A549 (cell line): ENCODE measurements around the gene FJX1. TPM values are rescaled to one million over a fixed set of nuclear protein-coding genes. Genes with fewer than 3 reads are reported as not detected.

Experiments
- ATAC-seq, 2 experiments: fragments of 200-7000 bp in 1 of 2; fragments of >200 bp in 1 of 2; cut with Nextera tagmentation in 1 of 2; cut with Tn5 transposase in 1 of 2; 3 replicates each; pipeline versions ENCODE4 v1.8.0 to v1.9.1; 2018 to 2020; ENCODE audit warnings: mild to moderate bottlenecking in 1 of 2, moderate library complexity in 1 of 2
- CTCF ChIA-PET: fragments of 300-600 bp; sonication (Branson Sonifier 250); formaldehyde crosslinking; extraction: SDS; loops from one replicate; lab custom pipeline; 2021; ENCODE audit warnings: antibody characterized with exemption, inconsistent platforms; lab: Yijun Ruan, JAX
- POLR2A ChIA-PET: fragments of 350-600 bp; formaldehyde crosslinking; extraction: SDS; loops from one replicate; lab custom pipeline; 2021; ENCODE audit warnings: antibody characterized with exemption, inconsistent platforms; lab: Yijun Ruan, JAX
- DNase-seq, 2 experiments: peaks; one replicate each; pipeline versions ENCODE4 v3.0.0 to v3.0.0-alpha.2; 2011 to 2016; ENCODE audit warnings: low read depth in 1 of 2, low spot score in 1 of 2
- FAIRE-seq: peaks from 2 replicates; lab custom pipeline; 2011; peaks lifted over from hg19 to GRCh38; lab: Jason Lieb, UNC
- H3K27ac ChIP-seq, 2 experiments: fragments of >200 bp; sonication (Bioruptor Twin); formaldehyde crosslinking; 3 replicates each; pipeline ENCODE4 v1.5.1; 2016 to 2017
- H3K4me1 ChIP-seq: fragments of >200 bp; sonication (Bioruptor Twin); formaldehyde crosslinking; 3 replicates; pipeline ENCODE4 v1.6.1; 2016
- H3K4me2 ChIP-seq: fragments of >200 bp; sonication (Bioruptor Twin); formaldehyde crosslinking; 3 replicates; pipeline ENCODE4 v1.6.1; 2016
- H3K4me3 ChIP-seq: fragments of >200 bp; sonication (Bioruptor Twin); formaldehyde crosslinking; 3 replicates; pipeline ENCODE4 v1.5.1; 2016
- H3K9me3 ChIP-seq: fragments of >200 bp; sonication (Bioruptor Twin); formaldehyde crosslinking; 3 replicates; pipeline ENCODE4 v1.6.1; 2016
- CHD4 ChIP-seq: fragments of 200-600 bp; sonication (generic); IDR thresholded peaks from 2 replicates; pipeline ENCODE4 v1.6.1; 2016; ENCODE audit warnings: antibody characterized with exemption, mild to moderate bottlenecking, borderline replicate concordance
- CTCF ChIP-seq: fragments of >200 bp; sonication (Bioruptor Twin); formaldehyde crosslinking; IDR thresholded peaks from 3 replicates; pipeline ENCODE4 v1.5.1; 2016
- EP300 ChIP-seq, 2 experiments: fragments of >200 bp; sonication (Bioruptor Twin); formaldehyde crosslinking; IDR thresholded peaks; 2 replicates in 1 of 2; 3 replicates in 1 of 2; pipeline ENCODE4 v1.6.1; 2016 to 2017
- ESRRA ChIP-seq: fragments of 150-350 bp; IDR thresholded peaks from 2 replicates; pipeline ENCODE4 v1.6.1; 2014; ENCODE audit warnings: mild to moderate bottlenecking, low read length, borderline replicate concordance
- FOSB ChIP-seq: fragments of 250-450 bp; sonication (Bioruptor Pico); IDR thresholded peaks from 2 replicates; pipeline ENCODE4 v1.5.0; 2020; ENCODE audit warnings: mild to moderate bottlenecking, moderate library complexity
- HEYL ChIP-seq: fragments of 250-450 bp; sonication (Bioruptor Pico); IDR thresholded peaks from 2 replicates; pipeline ENCODE4 v1.8.0; 2021; ENCODE audit warnings: mild to moderate bottlenecking, moderate library complexity
- HOXB13 ChIP-seq: fragments of 250-450 bp; sonication (Bioruptor Pico); IDR thresholded peaks from 2 replicates; pipeline ENCODE4 v1.5.0; 2020; ENCODE audit warnings: low read depth, mild to moderate bottlenecking, moderate library complexity
- JUN ChIP-seq, 2 experiments: fragments of >200 bp; sonication (Bioruptor Twin); formaldehyde crosslinking; IDR thresholded peaks; 2 replicates in 1 of 2; 3 replicates in 1 of 2; pipeline ENCODE4 v1.6.1; 2016 to 2017
- JUNB ChIP-seq: fragments of >200 bp; sonication (Bioruptor Twin); formaldehyde crosslinking; IDR thresholded peaks from 2 replicates; pipeline ENCODE4 v1.6.1; 2016
- KDM1A ChIP-seq: fragments of 200-600 bp; sonication (generic); IDR thresholded peaks from 2 replicates; pipeline ENCODE4 v1.6.1; 2016; ENCODE audit warnings: low read depth, mild to moderate bottlenecking
- MAFK ChIP-seq: fragments of 450-650 bp; IDR thresholded peaks from 2 replicates; pipeline ENCODE4 v1.6.1; 2014; ENCODE audit not compliant: partially characterized antibody
- NPAS2 ChIP-seq: fragments of 250-450 bp; sonication (Bioruptor Pico); IDR thresholded peaks from 2 replicates; pipeline ENCODE4 v1.8.0; 2022; ENCODE audit warnings: mild to moderate bottlenecking, moderate library complexity, borderline replicate concordance
- POLR2AphosphoS2 ChIP-seq: conservative IDR thresholded peaks from 2 replicates; pipeline ENCODE4 v1.6.1; 2012; ENCODE audit warnings: low read length, improper control_type of control experiment, inconsistent platforms
- RNF2 ChIP-seq: fragments of 200-600 bp; sonication (generic); IDR thresholded peaks from 2 replicates; pipeline ENCODE4 v1.6.1; 2016; ENCODE audit warnings: low read depth, mild to moderate bottlenecking, antibody characterized with exemption, moderate library complexity, borderline replicate concordance
- TP53 ChIP-seq: fragments of 250-450 bp; sonication (Bioruptor Pico); IDR thresholded peaks from 2 replicates; pipeline ENCODE4 v1.5.0; 2021; ENCODE audit warnings: mild to moderate bottlenecking, moderate library complexity
- ZSCAN20 ChIP-seq: fragments of 250-450 bp; sonication (Bioruptor Pico); IDR thresholded peaks from 2 replicates; pipeline ENCODE4 v1.8.0; 2022; ENCODE audit warnings: mild to moderate bottlenecking, moderate library complexity
- WGBS: methylation state at CpG from one replicate; pipeline ENCODE4 v1.1.6; 2017; ENCODE audit errors: missing lambda C conversion rate; 5-methylcytosine and 5-hydroxymethylcytosine counted together
- polyA plus RNA-seq, 4 experiments: library from polyadenylated mRNA; depleted of rRNA in 3 of 4; stranded (reverse); fragments of >200 nt; fragmentation: RNase III in 1 of 4; extraction: RNeasy Plus Mini Kit Qiagen cat#74134 plus additional on column Dnase treatment in 1 of 4; gene quantifications; 2 replicates in 3 of 4; 3 replicates in 1 of 4; pipeline ENCODE4 v1.2.3, GENCODE V29; 2011 to 2017
- TF ChIP-seq, protein P1 (sequence below): IDR thresholded peaks from 2 replicates; pipeline ENCODE4 v1.6.1; 2012; ENCODE audit warnings: low read depth, borderline replicate concordance
- TF ChIP-seq, protein P2 (sequence below): fragments of >200 bp; sonication (Bioruptor Twin); formaldehyde crosslinking; IDR thresholded peaks from 3 replicates; pipeline ENCODE4 v1.6.1; 2016

Gene FJX1
- polyA plus RNA-seq, 2 of the 4 experiments (the other 2 are of a cell fraction): 7.1 to 14.5 TPM

GRCh38 chr11:35598254-35599125 lies 19.8 kb upstream of the FJX1 start:
- ChIA-PET CTCF (interaction anchor here (11.5 kb wide), 1 partner anchor 17 kb away, joined by 60 read pairs; the partner anchor contains the start of gene FJX1), POLR2A (no interaction called here)
- 49% methylated on average over 3 of the region's 3 CpGs for WGBS
- TF ChIP-seq JUNB (no peak), MAFK (peak; percentile 38)
- ATAC-seq: peak; percentile 56 to 79; a peak in 5 of 6 replicates
- no peak for FAIRE-seq
- Histone ChIP-seq H3K4me2 (peak overlapping the region; percentile 20; the same call in 1 of the 3 replicates), H3K4me3 (no peak overlapping the region), H3K27ac (peak overlapping the region in 1 of 2 experiments; percentile 43; a peak in 3 of 6 replicates), H3K9me3 (no peaks in the 10 kb centered on the region), H3K4me1 (no peaks in the 10 kb centered on the region; the same call in 2 of the 3 replicates)
- DNase-seq: peak in 1 of 2 experiments; percentile 41

- no peak for FAIRE-seq
- no peaks in the 10 kb centered on the region; the same call in 2 of the 3 replicates for H3K4me1 ChIP-seq
- no peak overlapping the region for H3K4me3 ChIP-seq
- 64% methylated on average over 4 of the region's 4 CpGs for WGBS
- ChIA-PET CTCF (interaction anchor here (1.6 to 11.5 kb wide), 2 partner anchors 10 to 15 kb away, joined by 3 to 60 read pairs; partner anchors contain the start of gene FJX1), POLR2A (no interaction called here)
- no peaks in the 10 kb centered on the region for H3K9me3 ChIP-seq
- TF ChIP-seq TP53 (CRISPR knock-in tag): no peak
- TF ChIP-seq CHD4: no peak
- no peak for TF ChIP-seq HEYL (CRISPR knock-in tag)
- TF ChIP-seq CTCF: no peak
- no peak for TF ChIP-seq NPAS2
- no peak for TF ChIP-seq JUN (IDR thresholded peaks at IDR 0.05)
- H3K4me2 ChIP-seq: no peak overlapping the region
- H3K27ac ChIP-seq: no peak overlapping the region
- DNase-seq: no peak
- no peak for ATAC-seq
Observed at GRCh38 chr11:35600331-35600838, 17.9 kb upstream of the FJX1 start.

DNA sequence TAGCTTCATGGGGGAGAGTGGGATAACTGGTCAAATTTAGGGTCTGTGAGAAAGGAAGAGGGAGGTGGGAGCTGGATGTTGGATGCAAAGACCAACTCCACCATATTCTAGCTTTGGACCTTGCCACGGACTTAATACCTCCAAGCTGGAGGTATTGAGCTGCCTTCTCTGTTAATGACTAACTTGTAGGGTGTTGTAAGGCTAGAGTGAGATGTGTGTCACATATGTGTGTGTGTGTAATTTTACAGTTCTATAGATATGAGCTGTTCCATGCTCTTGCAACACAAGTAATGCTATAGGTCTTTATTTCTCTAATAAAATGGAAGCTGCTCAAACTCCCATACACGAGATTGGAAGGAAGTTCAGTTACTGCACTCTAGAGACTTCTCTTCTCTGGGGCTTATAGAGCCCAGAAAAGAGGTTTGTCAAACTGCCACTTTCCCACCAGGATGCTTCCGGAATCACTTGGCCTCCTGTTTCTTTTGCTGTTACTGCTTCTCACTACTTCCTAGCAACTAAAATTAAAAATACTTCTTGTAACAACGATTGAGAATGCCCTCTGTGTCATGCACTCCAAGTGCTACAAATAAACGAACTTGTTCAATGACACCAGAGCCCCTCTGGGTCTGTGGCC lies 16.0 kb upstream of the FJX1 start:
- FAIRE-seq (no peak), DNase-seq (no peak), ATAC-seq (no peak)
- POLR2A ChIA-PET: interaction anchor here (0.6 kb wide), 1 partner anchor 18 kb away, joined by 3 read pairs; no protein-coding TSS in a partner anchor
- H3K27ac ChIP-seq: no peak overlapping the region
- WGBS: 34% methylated on average over 5 of the region's 5 CpGs
- CTCF ChIA-PET: interaction anchor here (1.1 to 11.5 kb wide), 4 partner anchors 11 to 691 kb away, joined by 3 to 60 read pairs (median 3); partner anchors contain the start of gene FJX1
- no peak overlapping the region for H3K4me2 ChIP-seq
- no peak for TF ChIP-seq ESRRA
- no peak for TF ChIP-seq EP300 (IDR thresholded peaks at IDR 0.05)
- TF ChIP-seq, protein P1, sequence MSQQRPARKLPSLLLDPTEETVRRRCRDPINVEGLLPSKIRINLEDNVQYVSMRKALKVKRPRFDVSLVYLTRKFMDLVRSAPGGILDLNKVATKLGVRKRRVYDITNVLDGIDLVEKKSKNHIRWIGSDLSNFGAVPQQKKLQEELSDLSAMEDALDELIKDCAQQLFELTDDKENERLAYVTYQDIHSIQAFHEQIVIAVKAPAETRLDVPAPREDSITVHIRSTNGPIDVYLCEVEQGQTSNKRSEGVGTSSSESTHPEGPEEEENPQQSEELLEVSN: no peak
- no peak for TF ChIP-seq KDM1A
- TF ChIP-seq HOXB13 (CRISPR knock-in tag): no peak
- TF ChIP-seq RNF2: no peak
- TF ChIP-seq FOSB (CRISPR knock-in tag): no peak
- TF ChIP-seq, protein P2, sequence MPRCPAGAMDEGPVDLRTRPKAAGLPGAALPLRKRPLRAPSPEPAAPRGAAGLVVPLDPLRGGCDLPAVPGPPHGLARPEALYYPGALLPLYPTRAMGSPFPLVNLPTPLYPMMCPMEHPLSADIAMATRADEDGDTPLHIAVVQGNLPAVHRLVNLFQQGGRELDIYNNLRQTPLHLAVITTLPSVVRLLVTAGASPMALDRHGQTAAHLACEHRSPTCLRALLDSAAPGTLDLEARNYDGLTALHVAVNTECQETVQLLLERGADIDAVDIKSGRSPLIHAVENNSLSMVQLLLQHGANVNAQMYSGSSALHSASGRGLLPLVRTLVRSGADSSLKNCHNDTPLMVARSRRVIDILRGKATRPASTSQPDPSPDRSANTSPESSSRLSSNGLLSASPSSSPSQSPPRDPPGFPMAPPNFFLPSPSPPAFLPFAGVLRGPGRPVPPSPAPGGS: no peak
- no peak for TF ChIP-seq ZSCAN20 (CRISPR knock-in tag)
- TF ChIP-seq POLR2AphosphoS2: no peak
- H3K9me3 ChIP-seq: no peaks in the 10 kb centered on the region
- H3K4me3 ChIP-seq: no peak overlapping the region
- H3K4me1 ChIP-seq: no peaks in the 10 kb centered on the region; the same call in 2 of the 3 replicates
